ENCODE data around the gene SLC16A1. TPM values are rescaled to one million over a fixed set of nuclear protein-coding genes. Genes with fewer than 3 reads are reported as not detected.
A peak's percentile ranks its signal among the peaks of the same experiment; 100 is the strongest.
"Not testable (repeated sequence)": the region's sequence is repeated elsewhere in the genome, so short reads cannot be mapped to it uniquely, and the experiment has no call there.

SLC16A1 gene
- total RNA-seq, 1 donor from 2014 or later = 79.3 TPM

DNA sequence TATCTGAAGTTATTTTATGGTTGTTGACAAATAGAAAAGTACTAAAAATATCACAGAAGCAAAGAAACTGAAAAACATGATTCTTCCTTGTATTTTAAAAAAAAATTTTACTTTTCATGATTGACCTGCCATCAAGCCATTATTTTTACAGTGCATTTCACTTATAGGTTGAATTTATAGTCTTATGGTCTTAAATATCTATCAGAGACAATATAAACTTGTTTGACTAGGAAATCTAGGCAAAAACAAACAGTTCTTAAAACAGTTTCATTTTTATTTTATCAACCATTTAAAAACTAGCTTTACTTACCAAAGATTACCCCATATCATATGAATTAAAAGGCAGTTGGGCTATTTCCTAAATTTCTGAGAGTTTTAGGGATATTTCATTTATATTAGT lies 59.2 kb downstream of the SLC16A1 start:
- H3K27me3 Mint-ChIP-seq = no peaks in the 10 kb centered on the region
- H3K9me3 Mint-ChIP-seq = peaks cover 8% of the 10 kb centered on the region
- H3K27ac Mint-ChIP-seq = no peak overlapping the region
- peaks cover 8% of the 10 kb centered on the region for H3K36me3 Mint-ChIP-seq
- H3K4me3 Mint-ChIP-seq = no peak overlapping the region
- no peaks in the 10 kb centered on the region for H3K4me1 Mint-ChIP-seq (ENCODE audit: unreplicated experiment)
- TF ChIP-seq, protein P1, sequence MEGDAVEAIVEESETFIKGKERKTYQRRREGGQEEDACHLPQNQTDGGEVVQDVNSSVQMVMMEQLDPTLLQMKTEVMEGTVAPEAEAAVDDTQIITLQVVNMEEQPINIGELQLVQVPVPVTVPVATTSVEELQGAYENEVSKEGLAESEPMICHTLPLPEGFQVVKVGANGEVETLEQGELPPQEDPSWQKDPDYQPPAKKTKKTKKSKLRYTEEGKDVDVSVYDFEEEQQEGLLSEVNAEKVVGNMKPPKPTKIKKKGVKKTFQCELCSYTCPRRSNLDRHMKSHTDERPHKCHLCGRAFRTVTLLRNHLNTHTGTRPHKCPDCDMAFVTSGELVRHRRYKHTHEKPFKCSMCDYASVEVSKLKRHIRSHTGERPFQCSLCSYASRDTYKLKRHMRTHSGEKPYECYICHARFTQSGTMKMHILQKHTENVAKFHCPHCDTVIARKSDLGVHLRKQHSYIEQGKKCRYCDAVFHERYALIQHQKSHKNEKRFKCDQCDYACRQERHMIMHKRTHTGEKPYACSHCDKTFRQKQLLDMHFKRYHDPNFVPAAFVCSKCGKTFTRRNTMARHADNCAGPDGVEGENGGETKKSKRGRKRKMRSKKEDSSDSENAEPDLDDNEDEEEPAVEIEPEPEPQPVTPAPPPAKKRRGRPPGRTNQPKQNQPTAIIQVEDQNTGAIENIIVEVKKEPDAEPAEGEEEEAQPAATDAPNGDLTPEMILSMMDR (conservative IDR thresholded peaks at IDR 0.05) = no peak
- no peak for DNase-seq (ENCODE audit: extremely low spot score, unreplicated experiment)

DNA sequence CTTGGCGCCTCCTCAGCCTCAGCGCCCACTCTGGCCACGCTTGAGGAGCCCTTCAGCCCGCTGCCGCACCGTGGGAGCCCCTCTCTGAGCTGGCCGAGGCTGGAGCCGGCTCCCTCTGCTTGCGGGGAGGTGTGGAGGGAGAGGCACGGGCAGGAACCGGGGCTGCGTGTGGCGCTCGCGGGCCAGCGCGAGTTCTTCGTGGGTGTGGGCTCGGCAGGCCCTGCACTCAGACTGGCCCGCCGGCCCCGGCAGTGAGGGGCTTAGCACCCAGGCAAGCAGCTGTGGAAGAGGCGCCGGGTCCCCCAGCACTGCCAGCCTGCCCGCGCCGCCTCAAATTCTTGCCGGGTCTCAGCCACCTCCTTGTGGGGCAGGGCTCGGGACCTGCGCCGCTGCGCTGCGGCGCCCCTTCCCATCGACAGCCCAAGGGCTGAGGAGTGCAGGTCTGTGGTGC lies 61.4 kb downstream of the SLC16A1 start:
- no peak overlapping the region for H3K27ac Mint-ChIP-seq
- TF ChIP-seq, protein P1 (conservative IDR thresholded peaks at IDR 0.05) = no peak
- no peaks in the 10 kb centered on the region for H3K27me3 Mint-ChIP-seq
- H3K4me1 Mint-ChIP-seq (ENCODE audit: unreplicated experiment) = no peaks in the 10 kb centered on the region
- H3K36me3 Mint-ChIP-seq = peaks cover 4% of the 10 kb centered on the region
- DNase-seq (ENCODE audit: extremely low spot score, unreplicated experiment) = peak; percentile 55
- peaks cover 8% of the 10 kb centered on the region for H3K9me3 Mint-ChIP-seq
- H3K4me3 Mint-ChIP-seq = no peak overlapping the region

DNA sequence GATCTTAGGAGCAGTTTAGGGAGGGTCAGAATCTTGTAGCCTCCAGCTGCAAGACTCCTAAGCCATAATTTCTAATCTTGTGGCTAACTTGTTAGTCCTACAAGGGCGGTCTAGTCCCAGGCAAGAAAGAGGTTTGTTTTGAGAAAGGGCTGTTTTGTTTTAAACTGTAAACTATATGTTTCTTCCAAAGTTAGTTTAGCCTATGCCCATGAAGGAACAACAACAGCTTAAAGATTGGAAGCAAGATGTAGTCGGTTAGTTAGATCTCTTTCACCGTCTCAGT lies 62.0 kb downstream of the SLC16A1 start:
- H3K4me3 Mint-ChIP-seq = no peak overlapping the region
- H3K27ac Mint-ChIP-seq = no peak overlapping the region
- peaks cover 8% of the 10 kb centered on the region for H3K9me3 Mint-ChIP-seq
- DNase-seq (ENCODE audit: extremely low spot score, unreplicated experiment) = no peak
- TF ChIP-seq, protein P1 (conservative IDR thresholded peaks at IDR 0.05) = no peak
- peaks cover 4% of the 10 kb centered on the region for H3K36me3 Mint-ChIP-seq
- H3K4me1 Mint-ChIP-seq (ENCODE audit: unreplicated experiment) = no peaks in the 10 kb centered on the region
- H3K27me3 Mint-ChIP-seq = no peaks in the 10 kb centered on the region

DNA sequence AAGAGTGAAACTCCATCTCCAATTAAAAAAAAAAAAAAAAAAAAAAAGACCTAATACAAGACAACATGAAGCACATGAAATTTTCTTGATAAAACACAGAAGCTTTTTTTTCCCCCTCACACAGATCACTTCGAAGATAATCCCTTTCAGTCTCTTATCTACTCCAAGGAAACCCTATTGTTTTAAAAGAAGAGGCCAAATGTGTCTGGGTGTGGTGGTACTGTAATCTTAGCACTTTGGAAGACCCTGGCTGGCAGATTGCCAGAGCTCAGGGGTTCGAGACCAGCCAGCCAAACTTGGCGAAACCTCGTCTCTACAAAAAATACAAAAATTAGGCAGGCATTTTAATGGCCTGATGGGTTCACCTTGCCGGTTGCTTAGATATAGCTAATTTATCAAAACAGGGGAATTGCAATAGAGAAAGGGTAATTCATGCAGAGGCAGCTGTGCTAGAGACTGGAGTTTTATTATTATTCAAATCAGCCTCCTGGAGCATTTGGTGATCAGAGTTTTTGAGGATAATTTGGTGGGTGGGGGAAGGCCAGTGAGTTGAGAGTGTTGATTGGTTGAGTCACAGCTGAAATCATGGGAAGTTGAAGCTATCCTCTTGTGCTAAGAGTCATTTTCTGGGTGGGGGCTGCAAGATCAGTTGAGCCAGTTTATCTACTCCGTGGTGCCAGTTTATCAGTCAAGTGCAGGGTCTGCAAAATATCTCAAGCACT lies 62.5 kb downstream of the SLC16A1 start:
- TF ChIP-seq, protein P1 (conservative IDR thresholded peaks at IDR 0.05) = no peak
- Mint-ChIP-seq H3K27me3 (no peaks in the 10 kb centered on the region), H3K36me3 (peaks cover 4% of the 10 kb centered on the region), H3K4me3 (no peak overlapping the region), H3K4me1 (ENCODE audit: unreplicated experiment) (no peaks in the 10 kb centered on the region), H3K9me3 (peaks cover 8% of the 10 kb centered on the region), H3K27ac (no peak overlapping the region)
- DNase-seq (ENCODE audit: extremely low spot score, unreplicated experiment) = peak; percentile 27

DNA sequence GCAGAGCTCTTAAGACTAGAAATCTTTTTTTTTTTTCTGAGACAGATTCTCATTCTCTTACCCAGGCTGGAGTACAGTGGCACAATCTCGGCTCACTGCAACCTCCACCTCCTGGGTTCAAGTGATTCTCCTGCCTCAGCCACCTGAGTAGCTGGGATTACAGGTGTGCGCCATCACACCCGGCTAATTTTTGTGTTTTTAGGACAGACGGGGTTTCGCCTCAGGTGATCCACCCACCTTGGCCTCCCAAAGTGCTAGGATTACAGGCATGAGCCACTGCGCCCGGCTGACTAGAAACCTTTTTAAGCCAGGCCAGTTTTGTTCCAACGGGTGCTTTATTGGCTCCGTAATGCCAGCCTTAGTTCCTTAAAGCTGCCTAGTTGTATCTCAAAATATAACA lies 66.1 kb downstream of the SLC16A1 start:
- H3K4me3 Mint-ChIP-seq; DNase-seq (ENCODE audit: extremely low spot score, unreplicated experiment); H3K4me1 Mint-ChIP-seq (ENCODE audit: unreplicated experiment); H3K9me3 Mint-ChIP-seq; H3K36me3 Mint-ChIP-seq; H3K27ac Mint-ChIP-seq; H3K27me3 Mint-ChIP-seq: not testable (repeated sequence)

DNA sequence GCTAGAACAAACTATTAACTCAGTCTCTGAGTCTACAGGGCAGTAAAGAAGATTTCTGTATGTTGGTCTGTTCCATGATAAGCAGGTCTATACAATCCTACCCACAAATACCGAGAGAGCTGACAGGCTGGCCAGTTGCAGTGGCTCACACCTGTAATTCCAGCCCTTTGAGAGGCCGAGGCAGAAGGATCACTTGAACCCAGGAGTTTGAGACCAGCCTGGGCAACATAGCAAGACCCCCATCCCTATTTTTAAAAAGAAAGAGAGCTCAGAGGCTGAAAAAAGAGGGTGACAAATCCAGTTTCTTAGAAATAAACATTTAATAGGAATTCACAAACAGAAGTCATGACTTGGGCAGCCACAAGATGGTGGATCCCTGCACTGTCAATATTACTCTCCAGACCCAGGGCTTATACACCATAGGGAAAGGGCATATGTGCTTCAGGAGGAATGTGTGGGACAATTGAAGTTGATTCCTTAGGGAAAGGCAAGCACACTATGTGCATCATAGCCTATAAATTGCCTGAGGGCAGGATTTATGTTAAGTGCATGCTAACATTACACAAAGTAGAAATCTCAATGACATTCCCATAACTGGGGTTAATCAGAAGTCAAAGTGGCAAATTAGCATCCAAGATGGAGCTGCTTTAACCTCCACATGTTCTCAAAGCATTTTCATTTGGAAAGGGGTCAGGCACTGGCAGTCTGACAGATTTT lies 66.8 kb downstream of the SLC16A1 start:
- H3K27ac Mint-ChIP-seq = no peak overlapping the region
- no peaks in the 10 kb centered on the region for H3K9me3 Mint-ChIP-seq
- TF ChIP-seq, protein P1 (conservative IDR thresholded peaks at IDR 0.05) = no peak
- no peaks in the 10 kb centered on the region for H3K36me3 Mint-ChIP-seq
- H3K4me3 Mint-ChIP-seq = no peak overlapping the region
- H3K4me1 Mint-ChIP-seq (ENCODE audit: unreplicated experiment) = no peaks in the 10 kb centered on the region
- DNase-seq (ENCODE audit: extremely low spot score, unreplicated experiment) = no peak
- H3K27me3 Mint-ChIP-seq = no peaks in the 10 kb centered on the region
